Bronchus fibroblast of lung (primary cell): Measurements from ENCODE around the gene PRKCH. TPM values are rescaled to one million over a fixed set of nuclear protein-coding genes. Genes with fewer than 3 reads are reported as not detected.

ENCODE experiments used
- total RNA-seq: library from RNA; depleted of rRNA; stranded (reverse); fragments of >200 nt; gene quantifications from 2 replicates; pipeline ENCODE4 v1.2.3, GENCODE V29; 2015

PRKCH gene
- total RNA-seq = 5.1 and 5.2 TPM in 2 replicates

GRCh38 chr14:61321385-61322010 lies at the start of gene PRKCH:
TSS of gene PRKCH (plus strand) at chr14:61321579. CDS start at chr14:61322102, 523 bp downstream.

GRCh38 chr14:61281186-61281947 lies 40.0 kb upstream of the PRKCH start, which contains the start of gene TMEM30B:
TSS of gene TMEM30B (minus strand) at chr14:61281338. CDS start at chr14:61281147, 191 bp downstream.

Other genes starting within 250 kb of the PRKCH start
- 1.2 and 2.7 TPM in 2 replicates for gene TMEM30B, start 40.2 kb upstream of the PRKCH start, total RNA-seq